SW480 (cell line): ENCODE results near the gene SEL1L3.

Source experiments
- DNase-seq: peaks from one replicate; pipeline ENCODE4 v3.0.0-alpha.2; 2016; ENCODE audit warnings: low spot score

Gene SEL1L3

GRCh38 chr4:25790024-25790423 lies 72.8 kb downstream of the SEL1L3 start:
- DNase-seq: no peak

DNA sequence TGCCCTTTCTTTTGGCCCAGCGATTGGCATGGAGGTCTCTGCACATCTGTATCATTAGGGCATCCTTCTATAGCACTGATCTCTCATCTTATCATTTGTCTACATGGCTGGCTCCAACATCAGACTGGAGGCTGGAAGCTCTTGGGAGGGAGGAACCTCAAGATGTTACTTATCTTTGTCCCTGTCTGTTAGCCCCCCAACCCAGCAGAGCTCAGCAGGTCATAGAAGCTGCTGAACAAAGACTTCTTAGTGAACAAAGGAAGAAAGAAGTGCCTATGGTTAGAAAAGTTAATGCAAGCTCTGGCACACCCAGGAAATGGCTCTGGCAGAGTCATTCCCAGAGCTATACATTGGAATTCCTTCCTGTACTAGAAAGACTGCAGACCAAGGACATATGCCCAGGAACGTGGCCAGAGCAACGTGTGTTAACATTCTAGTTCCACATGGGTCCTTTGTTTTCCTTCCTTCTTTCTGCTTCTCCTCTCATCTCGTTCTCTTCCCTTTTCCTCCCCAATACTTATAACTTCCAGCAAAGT lies 74.0 kb downstream of the SEL1L3 start:
- DNase-seq: no peak

- DNase-seq: no peak
Observed at GRCh38 chr4:25786497-25787065, 76.2 kb downstream of the SEL1L3 start.

DNA sequence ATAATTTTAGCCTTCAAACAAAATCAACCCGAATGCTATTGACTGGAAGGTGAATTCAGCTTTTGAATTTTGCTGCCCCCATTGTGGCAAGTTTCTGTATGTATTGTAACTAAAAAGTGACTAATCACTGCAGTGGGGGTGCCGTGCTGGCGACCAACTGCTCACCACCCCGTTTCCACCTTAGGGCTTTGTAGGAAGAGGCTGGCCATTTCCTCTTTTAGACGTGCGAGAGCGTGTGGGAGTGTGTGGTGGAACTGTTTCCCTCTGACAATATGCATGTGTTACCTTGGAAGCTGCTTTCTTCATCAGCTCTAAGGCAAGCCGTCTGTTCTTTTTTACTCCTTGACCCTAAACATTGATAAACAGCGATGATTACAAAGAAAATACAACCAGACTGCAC lies 78.8 kb downstream of the SEL1L3 start:
- no peak for DNase-seq

- no peak for DNase-seq
Observed at GRCh38 chr4:25783126-25783525, 79.7 kb downstream of the SEL1L3 start.

DNA sequence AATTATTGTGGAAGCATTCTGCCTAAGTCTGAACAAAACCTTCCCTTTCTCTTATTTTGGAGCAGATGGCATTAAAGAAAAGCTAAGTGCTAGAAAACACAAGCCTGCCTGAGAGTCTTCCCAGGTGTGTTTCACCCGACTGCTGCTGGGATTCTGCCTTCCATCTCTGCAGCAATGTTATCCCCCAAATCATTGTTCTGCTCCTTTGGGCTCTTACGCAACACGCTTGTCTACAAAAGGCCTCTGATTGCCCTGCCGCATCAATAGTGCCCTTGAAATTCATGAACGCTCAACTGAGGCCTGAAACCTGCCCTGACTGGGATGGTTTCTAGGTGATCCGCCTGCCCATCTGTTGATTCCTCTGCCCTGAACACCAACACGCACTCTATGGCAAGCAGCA lies 80.3 kb downstream of the SEL1L3 start:
- DNase-seq: no peak

GRCh38 chr4:25779021-25779420 lies 83.8 kb downstream of the SEL1L3 start:
- DNase-seq: no peak

DNA sequence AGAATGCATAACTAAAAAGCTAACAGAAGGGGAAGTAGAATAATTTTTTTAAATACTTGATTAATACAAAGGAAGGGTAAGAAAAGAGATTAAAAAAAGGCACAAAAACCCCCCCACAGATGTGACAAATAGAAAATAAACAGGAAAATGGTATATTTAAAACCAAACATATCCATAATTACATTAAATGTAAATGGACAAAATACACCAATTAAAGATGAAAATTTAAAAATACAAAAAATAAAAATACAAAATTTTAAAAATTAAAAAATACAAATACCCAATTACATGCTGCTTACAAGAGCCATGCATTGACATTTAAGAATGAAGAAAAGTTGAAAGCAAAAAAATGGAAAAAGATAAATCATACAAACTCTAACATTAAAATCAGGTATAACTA lies 86.0 kb downstream of the SEL1L3 start:
- no peak for DNase-seq

DNA sequence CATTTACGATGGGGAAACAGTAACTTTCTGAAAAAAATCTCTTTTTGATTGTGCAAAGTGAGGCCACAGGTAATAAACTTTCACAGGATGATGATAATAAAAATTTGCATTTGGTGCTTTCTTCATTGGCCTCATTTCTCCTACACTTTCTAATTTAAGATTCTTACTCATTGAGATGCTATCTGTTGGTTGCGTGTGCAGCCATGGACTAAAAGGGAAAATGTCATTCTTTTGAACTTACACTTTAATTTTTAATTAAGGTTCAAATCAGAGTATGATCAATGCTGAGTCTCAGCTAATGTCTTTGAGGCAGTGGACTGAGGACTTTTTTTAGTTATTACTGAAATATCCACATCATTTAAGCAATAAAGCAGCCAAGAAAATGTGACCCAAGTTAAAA lies 87.6 kb downstream of the SEL1L3 start:
- DNase-seq: no peak

DNA sequence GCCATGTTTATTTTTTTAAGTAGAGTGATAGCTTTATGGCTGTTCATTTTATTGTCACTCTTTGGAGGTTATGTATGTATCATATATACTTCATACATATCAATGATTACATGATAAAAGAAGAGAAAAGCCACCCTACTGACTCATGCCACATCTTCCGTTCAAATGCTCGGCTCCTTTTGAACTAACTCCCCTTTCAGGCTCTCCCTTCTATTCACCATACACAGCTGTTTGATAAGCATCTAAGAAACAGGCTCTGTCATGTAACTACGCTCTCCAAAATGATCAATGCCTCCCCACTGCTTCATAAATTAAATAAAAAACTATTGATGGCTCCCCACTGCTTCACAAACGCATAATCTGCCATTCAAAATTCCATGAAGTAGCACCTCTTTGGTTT lies 89.4 kb downstream of the SEL1L3 start:
- no peak for DNase-seq

DNA sequence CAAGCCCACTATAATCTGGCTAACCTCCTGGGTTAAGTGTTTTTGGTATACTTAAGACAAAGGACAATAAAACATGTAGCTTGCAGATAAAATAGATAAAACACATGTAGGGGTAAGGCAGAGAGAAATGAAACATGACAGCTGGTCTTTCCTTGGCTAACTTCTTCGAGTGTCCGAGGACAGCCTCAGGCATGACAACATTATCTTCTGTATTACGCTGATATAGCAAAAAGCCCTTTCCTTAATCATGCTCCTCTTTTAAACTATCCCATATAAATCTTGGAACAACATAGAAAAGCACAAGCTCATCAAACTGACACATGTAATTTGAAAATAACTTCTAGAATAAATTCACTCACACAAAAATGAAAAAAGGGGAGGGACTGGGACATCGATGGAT lies 91.1 kb downstream of the SEL1L3 start:
- no peak for DNase-seq

GRCh38 chr4:25770847-25771246 lies 91.9 kb downstream of the SEL1L3 start:
- no peak for DNase-seq

GRCh38 chr4:25769251-25769650 lies 93.5 kb downstream of the SEL1L3 start:
- DNase-seq: no peak

DNA sequence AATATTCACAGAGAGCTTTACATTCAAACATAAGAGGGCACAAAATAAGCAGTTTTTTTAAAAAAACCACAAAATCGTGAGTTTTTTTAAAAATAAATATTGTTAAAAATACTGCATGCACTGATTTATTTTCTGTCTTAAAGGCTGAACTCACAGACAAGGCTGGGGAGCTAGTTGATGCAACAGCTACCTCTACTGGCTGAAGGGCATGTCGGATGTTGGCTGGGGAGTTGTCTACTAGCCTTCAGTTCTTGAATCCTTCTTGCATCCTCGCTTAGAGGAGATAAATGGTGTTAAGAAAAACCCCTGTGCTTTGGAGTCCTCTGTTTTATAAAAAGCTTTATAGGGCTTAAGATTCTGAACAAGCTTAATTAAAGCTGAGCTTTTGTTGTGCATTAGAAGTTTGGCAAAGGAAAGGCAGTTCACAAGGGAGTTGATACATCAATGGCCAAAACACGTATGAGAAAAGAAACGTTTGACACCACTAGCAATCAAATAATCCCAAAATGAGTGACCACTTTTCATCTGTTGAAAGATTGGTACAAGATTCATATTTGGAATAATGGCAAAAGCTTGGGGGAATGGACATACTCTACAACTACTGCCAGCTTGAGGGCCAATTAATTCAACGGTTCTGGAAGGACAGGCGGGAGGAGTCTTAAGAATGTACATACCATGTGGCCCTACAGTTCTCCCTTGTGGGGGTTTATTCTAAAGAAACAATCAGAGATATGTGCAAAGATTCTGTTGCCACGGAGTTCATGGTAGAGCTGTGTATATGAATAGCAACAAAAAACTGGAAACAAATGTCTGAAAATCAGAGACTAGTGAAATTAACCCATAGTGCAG lies 94.7 kb downstream of the SEL1L3 start:
- DNase-seq: peak; percentile 15

DNA sequence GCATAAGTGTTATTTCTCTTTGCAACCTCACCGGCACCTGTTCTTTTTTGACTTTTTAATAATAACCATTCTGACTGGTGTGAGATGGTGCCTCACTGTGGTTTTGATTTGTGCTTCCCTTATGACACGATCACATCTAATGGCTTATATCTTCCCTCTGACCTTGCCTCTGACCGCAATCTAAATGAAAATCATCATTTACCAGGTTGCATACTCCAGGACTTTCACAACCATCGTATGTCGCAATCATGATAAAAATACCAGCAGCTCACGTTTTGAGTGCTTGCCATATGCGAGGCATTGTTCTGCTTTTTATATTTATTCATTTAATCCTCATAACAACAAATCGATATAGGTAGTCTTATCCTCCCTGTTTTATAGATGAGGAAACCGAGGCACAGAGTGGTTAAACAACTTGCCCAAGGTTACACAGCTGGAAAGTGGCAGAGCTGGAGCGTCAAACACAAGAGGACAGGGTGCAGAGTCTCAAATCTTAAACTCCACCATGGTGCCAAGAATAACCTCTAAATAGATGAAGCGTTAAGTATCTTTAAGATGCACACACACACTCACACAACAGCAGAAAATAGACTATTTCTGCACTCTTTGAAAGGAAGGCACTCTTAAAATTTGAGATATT lies 102.2 kb downstream of the SEL1L3 start:
- DNase-seq: no peak

DNA sequence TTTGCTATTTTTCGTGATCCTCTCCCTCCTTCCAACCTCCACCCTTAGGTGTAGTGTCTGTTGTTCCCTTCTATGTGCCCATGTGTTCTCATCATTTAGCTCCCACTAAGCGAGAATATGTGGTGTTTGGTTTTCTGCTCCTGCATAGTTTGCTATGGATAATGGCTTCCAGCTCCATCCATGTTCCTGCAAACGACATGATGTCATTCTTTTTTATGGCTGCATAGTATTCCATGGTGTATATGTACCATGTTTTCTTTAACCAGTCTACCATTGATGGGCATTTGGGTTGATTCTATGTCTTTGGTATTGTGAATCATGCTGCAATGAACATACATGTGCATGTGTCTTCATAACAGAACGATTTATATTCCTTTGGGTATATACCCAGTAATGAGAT lies 102.7 kb downstream of the SEL1L3 start:
- no peak for DNase-seq

- DNase-seq: no peak
Observed at GRCh38 chr4:25759101-25759500, 103.7 kb downstream of the SEL1L3 start.

DNA sequence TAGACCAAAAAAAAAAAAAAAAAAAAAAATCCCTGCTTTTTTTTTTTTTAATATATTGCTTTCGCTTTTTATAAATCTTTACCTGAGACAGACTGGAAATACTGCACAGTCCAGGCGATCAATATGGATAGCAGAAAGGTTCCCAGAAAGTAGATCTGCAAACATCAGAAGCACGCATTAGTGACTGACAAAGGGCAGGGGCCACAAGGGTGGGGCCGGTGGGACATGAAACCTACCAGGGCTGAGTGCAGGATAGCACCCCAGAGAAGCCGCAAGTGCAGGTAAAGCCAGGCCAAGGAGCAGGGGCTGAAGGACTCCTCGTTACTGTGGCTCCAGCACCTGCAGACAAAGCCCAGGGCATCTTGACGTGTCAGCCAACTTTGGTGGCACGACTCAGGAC lies 105.3 kb downstream of the SEL1L3 start:
- DNase-seq: no peak

DNA sequence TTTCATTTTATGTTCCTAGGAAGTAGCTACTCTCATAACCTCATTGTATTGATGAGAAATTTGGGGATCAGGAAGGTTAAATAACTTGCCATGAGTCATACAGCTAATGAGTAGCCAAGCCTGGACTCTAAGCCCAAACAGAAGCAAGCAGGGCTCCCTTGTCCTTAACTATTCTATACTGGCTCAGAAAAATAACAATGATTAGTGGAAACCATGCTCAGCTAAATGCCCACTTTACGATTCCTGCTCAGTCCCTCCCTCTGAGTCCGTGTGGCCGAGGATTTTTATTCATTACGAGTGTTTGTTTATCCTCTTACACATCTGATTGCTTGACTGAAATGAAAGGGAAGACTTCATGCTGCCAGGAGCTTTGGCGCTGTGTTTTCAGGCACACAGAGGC lies 106.3 kb downstream of the SEL1L3 start:
- no peak for DNase-seq

DNA sequence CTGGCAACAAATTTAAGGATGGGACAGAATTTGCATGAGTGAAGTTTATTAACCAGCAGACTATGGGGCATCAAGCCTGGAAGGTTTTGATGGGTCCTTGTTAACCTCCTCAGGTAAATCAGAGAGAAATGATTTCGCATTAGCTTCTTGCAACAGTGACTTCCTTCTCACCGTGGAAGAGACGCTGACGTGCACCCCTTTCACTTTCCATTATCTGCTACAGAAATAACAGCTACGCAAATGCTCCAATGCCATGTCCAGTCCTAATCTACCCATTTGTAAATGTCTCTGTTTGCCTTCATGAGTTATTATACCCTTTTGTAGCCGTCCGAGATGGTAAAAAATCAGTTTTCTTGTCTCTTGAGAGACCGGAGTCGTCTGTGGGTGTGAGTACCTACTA lies 106.9 kb downstream of the SEL1L3 start:
- DNase-seq: no peak

- DNase-seq: no peak
Observed at GRCh38 chr4:25753239-25753638, 109.5 kb downstream of the SEL1L3 start.

- no peak for DNase-seq
Observed at GRCh38 chr4:25750874-25751273, 111.9 kb downstream of the SEL1L3 start.

- DNase-seq: no peak
Observed at GRCh38 chr4:25749150-25749794, 113.5 kb downstream of the SEL1L3 start.
